Measurements from ENCODE around the gene PRSS1.
"Not testable (repeated sequence)": the region's sequence is repeated elsewhere in the genome, so short reads cannot be mapped to it uniquely, and the experiment has no call there.

PRSS1 gene

DNA sequence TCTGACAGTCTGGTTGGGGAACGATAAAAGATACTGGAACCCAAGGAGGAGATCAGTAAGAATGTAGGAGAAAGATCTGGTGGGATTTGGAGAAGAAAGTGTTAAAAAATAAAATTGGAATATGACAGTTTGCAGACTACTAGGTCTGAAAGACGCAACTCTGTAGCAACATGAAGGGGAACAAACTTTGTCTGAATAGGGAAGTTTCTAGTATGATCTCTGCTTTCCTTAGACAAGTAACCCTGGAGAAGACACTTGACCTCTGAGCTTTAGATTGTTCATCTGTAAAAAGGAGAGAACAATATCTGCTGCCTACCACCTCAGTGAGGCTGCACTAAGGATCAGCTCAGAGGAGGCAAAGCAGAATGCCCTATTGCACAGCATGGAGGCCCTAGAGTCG lies 3.0 kb upstream of the PRSS1 start:
- DNase-seq (ENCODE audit: low spot score) = no peak

- not testable (repeated sequence) for DNase-seq (ENCODE audit: low spot score)
These were observed 862 bp upstream of the PRSS1 start for GRCh38 chr7:142748410-142748809.

DNA sequence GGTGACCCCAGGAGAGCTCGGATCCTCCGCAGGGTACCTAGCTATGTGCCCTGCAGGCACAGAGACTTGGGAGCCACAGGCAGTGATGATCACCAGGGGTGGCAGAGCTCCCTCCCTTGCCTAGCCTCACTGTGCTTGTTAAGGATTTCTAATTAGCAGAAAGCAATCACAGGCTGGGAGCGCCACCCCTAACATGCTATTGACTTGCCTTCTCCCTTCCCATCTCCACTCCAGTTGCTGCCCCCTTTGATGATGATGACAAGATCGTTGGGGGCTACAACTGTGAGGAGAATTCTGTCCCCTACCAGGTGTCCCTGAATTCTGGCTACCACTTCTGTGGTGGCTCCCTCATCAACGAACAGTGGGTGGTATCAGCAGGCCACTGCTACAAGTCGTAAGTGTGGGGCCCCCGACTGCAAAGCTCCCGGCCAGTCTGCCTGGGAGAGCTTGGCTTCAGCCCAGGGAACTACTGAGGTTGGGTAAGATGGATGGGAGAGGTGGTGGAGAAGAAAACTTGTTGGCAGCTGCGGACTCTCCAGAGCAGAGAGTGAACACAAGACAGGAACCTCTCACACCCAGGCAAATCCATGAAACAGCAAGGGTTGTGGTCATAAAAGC lies 1.2 kb downstream of the PRSS1 start:
- no peak for DNase-seq (ENCODE audit: low spot score)

DNA sequence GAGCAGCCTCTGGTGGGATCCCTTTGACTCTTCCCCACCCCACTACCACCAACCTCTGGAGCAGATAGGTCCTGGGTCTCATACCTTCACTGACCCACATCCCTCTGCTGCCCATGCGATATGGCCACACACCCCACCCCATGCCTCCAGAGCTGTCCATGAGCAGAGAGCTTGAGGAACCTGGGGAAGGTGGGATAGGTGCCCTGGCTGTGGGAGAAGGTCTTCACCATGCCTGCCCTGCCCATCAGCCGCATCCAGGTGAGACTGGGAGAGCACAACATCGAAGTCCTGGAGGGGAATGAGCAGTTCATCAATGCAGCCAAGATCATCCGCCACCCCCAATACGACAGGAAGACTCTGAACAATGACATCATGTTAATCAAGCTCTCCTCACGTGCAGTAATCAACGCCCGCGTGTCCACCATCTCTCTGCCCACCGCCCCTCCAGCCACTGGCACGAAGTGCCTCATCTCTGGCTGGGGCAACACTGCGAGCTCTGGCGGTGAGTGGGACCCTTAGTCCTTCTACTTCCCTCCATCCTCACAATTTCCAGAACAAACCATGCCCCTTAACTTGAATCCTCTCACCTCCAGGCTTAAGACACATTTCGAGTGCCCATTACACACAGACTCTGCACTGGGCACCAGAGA lies 2.4 kb downstream of the PRSS1 start:
- DNase-seq (ENCODE audit: low spot score) = not testable (repeated sequence)

GRCh38 chr7:142752376-142753225 lies 3.3 kb downstream of the PRSS1 start:
- no peak for DNase-seq (ENCODE audit: low spot score)

- DNase-seq (ENCODE audit: low spot score) = no peak
These were observed 4.1 kb downstream of the PRSS1 start for GRCh38 chr7:142753366-142753765.

DNA sequence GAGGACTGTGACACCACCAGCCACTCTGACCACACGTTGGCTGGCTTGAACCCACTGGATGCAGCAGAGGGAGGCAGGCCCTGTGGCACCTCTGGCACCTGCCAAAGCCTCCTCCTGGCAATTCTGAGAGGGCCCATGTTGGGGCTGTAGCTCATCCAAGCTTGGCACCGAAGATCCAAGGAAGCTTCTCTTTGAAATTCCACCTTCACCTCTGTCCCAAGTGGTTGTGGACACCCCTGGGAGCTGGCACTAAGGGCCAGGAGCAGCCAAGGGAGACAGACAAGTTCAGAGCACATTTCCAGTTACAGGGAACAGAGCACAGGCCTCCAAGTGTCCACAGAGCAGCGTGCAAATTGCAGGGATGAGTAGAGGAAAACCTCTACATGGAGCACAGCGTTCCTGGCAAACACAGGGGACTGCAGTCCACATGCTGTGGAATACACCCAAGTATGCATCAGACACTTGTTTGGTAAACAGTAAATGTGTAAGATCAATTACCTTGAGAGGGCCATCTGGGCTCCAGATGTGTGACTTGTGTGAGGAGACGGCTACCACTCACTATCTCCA lies 4.7 kb downstream of the PRSS1 start:
- DNase-seq (ENCODE audit: low spot score) = not testable (repeated sequence)

- no peak for DNase-seq (ENCODE audit: low spot score)
These were observed 5.7 kb downstream of the PRSS1 start for GRCh38 chr7:142754681-142755575.

GRCh38 chr7:142758312-142758711 lies 9.0 kb downstream of the PRSS1 start:
- DNase-seq (ENCODE audit: low spot score) = not testable (repeated sequence)

GRCh38 chr7:142759433-142759832 lies 10.2 kb downstream of the PRSS1 start:
- no peak for DNase-seq (ENCODE audit: low spot score)

DNA sequence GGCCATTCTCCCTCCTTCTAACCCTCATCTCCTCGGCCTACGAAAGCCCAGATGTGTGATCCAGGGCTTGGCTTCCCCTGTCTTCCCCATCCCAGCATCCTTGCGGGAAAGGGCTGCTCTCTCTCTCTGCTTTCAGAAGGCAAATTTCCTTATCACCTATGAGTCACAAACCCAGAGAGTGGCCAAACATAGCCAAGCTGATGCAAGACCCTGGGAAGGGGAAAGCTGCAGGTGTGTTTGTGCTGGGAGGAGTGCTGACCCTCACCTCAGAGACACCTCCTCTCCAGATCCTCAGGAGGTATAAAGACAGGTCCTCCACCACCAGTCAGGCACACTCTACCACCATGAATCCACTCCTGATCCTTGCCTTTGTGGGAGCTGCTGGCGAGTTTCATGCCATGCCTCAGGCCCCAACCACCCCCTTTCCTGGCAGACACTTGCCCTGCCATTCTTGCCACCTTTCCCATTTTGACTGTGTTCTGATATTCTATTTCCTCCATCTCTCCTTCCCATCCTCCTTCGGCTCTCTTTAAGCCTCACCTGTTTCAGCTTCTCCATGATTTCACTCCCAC lies 10.9 kb downstream of the PRSS1 start:
- DNase-seq (ENCODE audit: low spot score) = no peak

GRCh38 chr7:142761606-142762005 lies 12.3 kb downstream of the PRSS1 start:
- not testable (repeated sequence) for DNase-seq (ENCODE audit: low spot score)

GRCh38 chr7:142762104-142762503 lies 12.8 kb downstream of the PRSS1 start:
- DNase-seq (ENCODE audit: low spot score) = no peak

DNA sequence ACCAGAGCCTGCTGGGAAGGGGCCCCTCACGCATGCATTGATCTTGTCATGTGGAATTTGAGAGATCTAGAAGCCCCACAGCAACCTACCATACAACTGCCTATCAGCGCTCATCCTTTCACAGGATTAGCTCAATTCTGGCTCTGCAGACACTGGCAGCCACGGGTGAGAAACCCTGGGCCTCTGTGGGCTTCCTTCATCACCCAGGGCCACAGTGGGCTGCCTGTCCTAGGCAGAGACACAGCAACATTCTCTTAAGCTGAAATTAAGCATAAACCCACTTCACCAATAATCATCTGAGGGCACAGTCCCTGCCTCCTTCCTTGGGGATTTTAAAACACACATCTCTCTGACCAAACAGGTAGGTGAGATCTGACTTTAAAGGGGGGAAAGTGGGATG lies 18.2 kb downstream of the PRSS1 start:
- no peak for DNase-seq (ENCODE audit: low spot score)

DNA sequence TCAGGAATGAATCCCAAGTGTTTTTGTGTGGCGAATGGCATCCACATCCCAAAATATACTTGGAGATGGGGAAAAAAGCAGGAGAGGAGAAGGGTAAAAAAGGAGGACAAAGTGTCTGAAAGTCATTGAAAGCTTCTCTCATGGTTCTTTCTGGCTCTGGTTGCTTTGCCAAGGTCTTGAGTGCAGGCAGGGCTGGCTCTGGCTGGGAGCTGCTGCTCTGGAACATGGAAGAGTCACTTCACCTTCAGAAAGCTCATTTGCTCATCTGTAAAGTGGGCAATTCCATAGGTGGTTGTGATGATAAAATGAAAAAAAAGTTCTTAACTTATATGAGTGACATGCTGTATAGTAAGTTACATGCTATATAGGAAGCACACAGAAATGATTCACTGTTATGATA lies 18.6 kb downstream of the PRSS1 start:
- DNase-seq (ENCODE audit: low spot score) = no peak

DNA sequence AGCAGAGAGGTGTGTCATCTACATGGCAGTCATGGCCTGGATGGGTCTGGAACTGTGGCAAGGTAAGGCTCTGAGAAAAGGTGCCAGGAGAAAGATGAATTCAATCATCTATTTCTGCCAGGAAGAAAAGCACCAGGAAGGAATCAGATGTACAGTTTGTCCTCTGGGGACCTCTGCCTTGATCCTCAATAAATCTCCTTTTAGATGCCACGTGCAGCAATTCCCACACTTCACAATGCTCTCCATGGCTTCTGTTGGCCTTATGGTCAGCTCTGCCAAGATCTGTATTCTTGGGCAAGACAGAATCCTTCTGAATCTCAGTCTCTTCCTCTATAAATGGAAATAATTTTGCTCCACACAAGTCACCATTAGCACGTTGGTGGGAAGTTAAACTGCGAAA lies 19.6 kb downstream of the PRSS1 start:
- DNase-seq (ENCODE audit: low spot score) = not testable (repeated sequence)

- DNase-seq (ENCODE audit: low spot score) = no peak
These were observed 21.5 kb downstream of the PRSS1 start, which contains the start of gene PRSS2 for GRCh38 chr7:142770661-142771352. PRSS2 (plus strand) TSS chr7:142770970; CDS start chr7:142770983, 13 bp downstream.

DNA sequence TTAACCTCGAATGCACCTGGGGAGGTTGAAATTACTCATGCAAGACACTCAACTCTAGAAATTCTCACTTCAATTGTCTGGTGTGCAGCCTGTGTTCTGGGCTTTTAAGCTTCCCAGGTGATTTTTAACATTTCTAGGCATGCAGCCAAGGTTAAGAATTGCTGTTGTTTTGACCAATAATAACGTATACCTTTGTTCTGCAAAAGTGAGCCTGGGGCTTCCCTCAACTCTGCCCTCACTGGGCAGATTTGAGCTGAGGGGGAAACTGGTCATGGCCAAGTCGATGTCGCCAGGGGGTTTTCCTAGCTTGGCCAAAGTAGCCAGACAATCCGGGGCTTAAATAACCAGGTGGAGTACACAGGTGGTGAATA lies 22.1 kb downstream of the PRSS1 start:
- no peak for DNase-seq (ENCODE audit: low spot score)

- DNase-seq (ENCODE audit: low spot score) = no peak
These were observed 22.8 kb downstream of the PRSS1 start for GRCh38 chr7:142772051-142772450.

GRCh38 chr7:142772673-142773072 lies 23.4 kb downstream of the PRSS1 start:
- DNase-seq (ENCODE audit: low spot score) = no peak

GRCh38 chr7:142773230-142773629 lies 24.0 kb downstream of the PRSS1 start:
- DNase-seq (ENCODE audit: low spot score) = no peak

All from pons (tissue), 1 donor.